BLaER1 (cell line): Measurements from ENCODE around the gene CCK.

Experiments
- H3K27ac ChIP-seq: shearing (Covaris generic); formaldehyde crosslinking; 2 replicates; pipeline ENCODE4 v1.8.1; 2022
- H3K27me3 ChIP-seq: shearing (Covaris generic); formaldehyde crosslinking; 2 replicates; pipeline ENCODE4 v1.8.1; 2022
- H3K36me3 ChIP-seq: shearing (Covaris generic); formaldehyde crosslinking; 2 replicates; pipeline ENCODE4 v1.8.1; 2022
- H3K4me1 ChIP-seq: shearing (Covaris generic); formaldehyde crosslinking; 2 replicates; pipeline ENCODE4 v1.8.1; 2022
- H3K4me2 ChIP-seq: shearing (Covaris generic); formaldehyde crosslinking; 2 replicates; pipeline ENCODE4 v1.8.1; 2022
- H3K4me3 ChIP-seq: shearing (Covaris generic); formaldehyde crosslinking; 2 replicates; pipeline ENCODE4 v1.8.1; 2022
- H3K9ac ChIP-seq: shearing (Covaris generic); formaldehyde crosslinking; 2 replicates; pipeline ENCODE4 v1.8.1; 2022
- H3K9me3 ChIP-seq: shearing (Covaris generic); formaldehyde crosslinking; 2 replicates; pipeline ENCODE4 v1.8.1; 2022
- H4K20me1 ChIP-seq: shearing (Covaris generic); formaldehyde crosslinking; 2 replicates; pipeline ENCODE4 v1.8.1; 2022
- Cebpa-rat ChIP-seq: shearing (Covaris generic); IDR thresholded peaks from 2 replicates; pipeline ENCODE4 v1.8.1; 2022

CCK gene

GRCh38 chr3:42270561-42270960 lies 4.6 kb upstream of the CCK start:
- no peak overlapping the region for H3K27ac ChIP-seq
- H3K27me3 ChIP-seq: peaks cover 4% of the 10 kb centered on the region

DNA sequence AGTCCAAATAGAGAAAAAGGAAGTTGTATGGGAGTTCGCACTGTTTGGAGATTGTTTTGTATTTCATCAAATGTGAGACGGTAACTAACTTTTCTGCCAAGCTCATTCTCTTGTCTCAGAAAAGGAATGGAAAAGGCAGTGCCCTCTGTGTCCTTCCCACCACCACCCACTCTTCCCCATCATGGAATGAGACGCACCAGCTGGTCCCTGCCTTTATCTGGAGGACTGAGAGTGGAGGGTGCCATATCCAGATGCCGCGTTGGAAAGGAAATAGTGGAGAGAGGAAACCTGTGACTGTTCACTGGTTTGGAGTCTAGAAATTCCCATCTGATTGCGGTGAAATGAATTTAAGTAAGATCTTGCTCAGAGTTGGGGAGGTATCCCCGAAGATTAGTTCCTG lies 3.7 kb upstream of the CCK start:
- no peak for TF ChIP-seq Cebpa-rat
- Histone ChIP-seq H3K4me1 (no peaks in the 10 kb centered on the region), H3K36me3 (no peaks in the 10 kb centered on the region), H3K27ac (no peak overlapping the region), H3K27me3 (peaks cover 13% of the 10 kb centered on the region), H4K20me1 (no peaks in the 10 kb centered on the region), H3K4me3 (no peak overlapping the region), H3K9me3 (peaks cover 23% of the 10 kb centered on the region), H3K4me2 (no peak overlapping the region), H3K9ac (no peak overlapping the region)

More at GRCh38 chr3:42270561-42270960, 4.6 kb upstream of the CCK start:
- Histone ChIP-seq H3K4me1 (no peaks in the 10 kb centered on the region), H3K9ac (no peak overlapping the region), H3K36me3 (no peaks in the 10 kb centered on the region), H3K4me2 (no peak overlapping the region), H4K20me1 (no peaks in the 10 kb centered on the region), H3K4me3 (no peak overlapping the region), H3K9me3 (peaks cover 14% of the 10 kb centered on the region)
- no peak for TF ChIP-seq Cebpa-rat

DNA sequence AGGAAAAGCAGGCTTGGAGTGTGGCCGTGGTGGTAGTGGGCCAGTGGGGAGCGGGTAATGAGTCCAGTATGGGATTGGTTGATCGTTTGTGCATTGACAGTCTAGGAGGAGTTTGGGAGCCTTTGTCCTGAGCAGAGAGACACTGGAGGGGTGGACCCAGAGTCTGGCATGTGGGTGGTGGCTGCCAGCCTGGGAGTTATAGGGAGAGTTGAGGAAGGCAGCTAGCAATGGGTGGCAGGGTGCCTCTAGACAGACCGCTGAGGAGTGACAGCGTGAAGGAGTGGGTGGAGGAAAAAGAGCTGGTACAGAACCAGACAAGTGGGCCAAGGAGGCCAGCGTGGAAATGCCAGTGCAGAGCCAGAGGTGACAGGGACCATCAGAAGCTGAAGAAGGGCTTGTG lies 1.9 kb upstream of the CCK start:
- no peaks in the 10 kb centered on the region for H3K4me1 ChIP-seq
- H3K4me2 ChIP-seq: no peak overlapping the region
- H3K4me3 ChIP-seq: no peak overlapping the region
- H3K9ac ChIP-seq: no peak overlapping the region
- no peak for TF ChIP-seq Cebpa-rat
- no peaks in the 10 kb centered on the region for H4K20me1 ChIP-seq
- no peak overlapping the region for H3K27ac ChIP-seq
- H3K9me3 ChIP-seq: peaks cover 41% of the 10 kb centered on the region
- H3K36me3 ChIP-seq: no peaks in the 10 kb centered on the region
- peaks cover 31% of the 10 kb centered on the region for H3K27me3 ChIP-seq

GRCh38 chr3:42265059-42265991 lies 660 bp downstream of the CCK start:
- no peak overlapping the region for H3K27ac ChIP-seq
- no peak overlapping the region for H3K4me2 ChIP-seq
- H3K4me3 ChIP-seq: no peak overlapping the region
- no peak for TF ChIP-seq Cebpa-rat
- no peak overlapping the region for H3K9ac ChIP-seq
- H4K20me1 ChIP-seq: no peaks in the 10 kb centered on the region
- H3K4me1 ChIP-seq: no peaks in the 10 kb centered on the region
- peaks cover 36% of the 10 kb centered on the region for H3K27me3 ChIP-seq
- no peaks in the 10 kb centered on the region for H3K36me3 ChIP-seq
- peaks cover 41% of the 10 kb centered on the region for H3K9me3 ChIP-seq

DNA sequence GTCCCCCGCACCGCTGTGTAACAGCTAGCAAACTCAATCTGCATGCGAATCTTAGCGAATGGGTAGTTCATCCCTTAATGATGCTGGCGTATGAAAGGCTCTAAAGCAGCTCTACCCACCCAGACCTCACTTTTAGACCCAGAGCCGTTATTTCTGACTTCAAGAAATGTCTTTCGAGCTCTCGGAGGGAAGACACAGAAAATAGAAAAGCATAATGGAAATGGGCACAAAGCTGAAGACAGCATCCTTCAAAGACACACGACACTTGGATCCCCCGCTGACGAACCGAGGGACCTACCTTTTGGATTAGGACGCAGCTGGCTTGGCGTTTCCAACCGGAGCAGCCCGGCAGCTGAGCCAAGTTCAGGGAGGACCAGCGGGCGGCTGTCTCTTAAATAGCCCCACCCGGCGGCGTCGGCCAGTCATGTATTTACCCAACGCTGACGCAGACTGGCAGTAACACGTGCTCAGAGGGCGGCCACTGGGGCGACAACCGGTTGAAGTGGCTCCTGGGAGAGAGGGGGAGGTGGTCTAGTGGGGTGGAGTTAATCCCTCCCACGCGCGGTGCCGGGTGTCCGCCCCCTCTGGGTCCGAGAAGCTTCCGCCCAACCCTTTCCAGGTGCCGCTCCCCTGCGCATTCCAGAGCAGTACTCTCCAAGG lies 1.5 kb downstream of the CCK start:
- H4K20me1 ChIP-seq: no peaks in the 10 kb centered on the region
- H3K4me1 ChIP-seq: no peaks in the 10 kb centered on the region
- no peak overlapping the region for H3K27ac ChIP-seq
- peaks cover 41% of the 10 kb centered on the region for H3K9me3 ChIP-seq
- H3K27me3 ChIP-seq: peaks cover 36% of the 10 kb centered on the region
- no peaks in the 10 kb centered on the region for H3K36me3 ChIP-seq
- no peak overlapping the region for H3K4me2 ChIP-seq
- TF ChIP-seq Cebpa-rat: no peak
- no peak overlapping the region for H3K4me3 ChIP-seq
- no peak overlapping the region for H3K9ac ChIP-seq

GRCh38 chr3:42263354-42264346 lies 2.3 kb downstream of the CCK start:
- H3K9me3 ChIP-seq: peaks cover 41% of the 10 kb centered on the region
- no peak overlapping the region for H3K4me3 ChIP-seq
- H3K27me3 ChIP-seq: peaks cover 36% of the 10 kb centered on the region
- H3K4me2 ChIP-seq: no peak overlapping the region
- H3K9ac ChIP-seq: no peak overlapping the region
- H3K36me3 ChIP-seq: no peaks in the 10 kb centered on the region
- no peak for TF ChIP-seq Cebpa-rat
- no peak overlapping the region for H3K27ac ChIP-seq
- H3K4me1 ChIP-seq: no peaks in the 10 kb centered on the region
- H4K20me1 ChIP-seq: no peaks in the 10 kb centered on the region

DNA sequence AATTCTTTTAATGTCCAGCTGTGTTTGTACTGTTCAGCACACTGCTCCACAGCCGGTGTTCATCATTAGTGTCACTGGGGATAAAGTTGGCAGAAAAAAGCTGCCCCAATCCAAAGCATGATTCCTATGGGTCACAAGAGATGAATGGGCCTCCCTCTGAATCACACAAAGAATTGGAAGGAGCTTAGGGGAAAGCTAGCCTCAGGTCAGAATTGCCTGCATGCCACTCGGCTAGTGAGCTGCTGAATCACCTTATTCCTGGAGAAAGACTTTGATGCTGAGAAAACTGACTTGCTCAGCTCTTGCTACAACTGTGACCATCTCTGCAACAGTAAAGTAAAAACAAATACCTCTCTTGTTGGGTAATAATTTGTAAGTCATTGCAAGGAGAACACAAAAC lies 3.5 kb downstream of the CCK start:
- Histone ChIP-seq H3K9me3 (peaks cover 41% of the 10 kb centered on the region), H3K4me1 (no peaks in the 10 kb centered on the region), H4K20me1 (no peaks in the 10 kb centered on the region), H3K36me3 (no peaks in the 10 kb centered on the region), H3K4me3 (no peak overlapping the region), H3K4me2 (no peak overlapping the region), H3K27me3 (peaks cover 36% of the 10 kb centered on the region), H3K27ac (no peak overlapping the region), H3K9ac (no peak overlapping the region)
- no peak for TF ChIP-seq Cebpa-rat

- no peak overlapping the region for H3K4me2 ChIP-seq
- H3K9ac ChIP-seq: no peak overlapping the region
- H3K27ac ChIP-seq: no peak overlapping the region
- no peaks in the 10 kb centered on the region for H3K9me3 ChIP-seq
- no peak overlapping the region for H3K4me3 ChIP-seq
- H3K27me3 ChIP-seq: no peaks in the 10 kb centered on the region
- H3K4me1 ChIP-seq: no peaks in the 10 kb centered on the region
- H3K36me3 ChIP-seq: no peaks in the 10 kb centered on the region
- no peak for TF ChIP-seq Cebpa-rat
- H4K20me1 ChIP-seq: no peaks in the 10 kb centered on the region
These were observed 9.0 kb downstream of the CCK start for GRCh38 chr3:42257007-42257406.

DNA sequence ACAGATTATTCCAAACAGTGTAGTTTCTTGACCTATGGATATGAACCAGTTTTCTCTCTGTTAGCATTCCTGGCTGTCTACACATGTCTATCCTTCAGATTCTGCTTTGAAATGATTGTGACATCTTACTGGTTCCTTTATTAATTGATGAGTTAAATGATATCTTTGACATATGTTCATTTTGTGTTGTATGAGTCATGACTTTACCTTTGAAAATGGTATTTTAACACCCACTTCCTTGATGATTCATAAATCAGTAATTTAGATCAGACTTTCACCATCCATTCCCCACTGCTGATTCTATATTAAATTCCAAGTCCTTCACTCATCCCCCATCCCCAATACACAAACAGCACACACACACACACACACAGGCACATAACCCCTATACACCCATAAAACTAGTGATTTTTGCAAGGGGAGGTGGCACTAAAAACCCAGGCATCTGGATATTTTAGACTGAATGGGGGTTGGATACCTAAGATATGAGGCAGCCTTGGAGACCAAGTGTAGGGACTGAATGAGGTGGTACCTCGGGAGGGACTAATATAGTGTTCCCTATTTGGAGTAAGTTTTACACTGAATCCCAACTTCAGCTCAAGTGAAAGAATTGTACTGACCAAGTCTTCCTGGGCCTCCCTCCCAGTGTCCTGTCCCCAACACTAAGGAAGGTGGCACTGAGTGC lies 9.7 kb downstream of the CCK start:
- H3K27me3 ChIP-seq: no peaks in the 10 kb centered on the region
- TF ChIP-seq Cebpa-rat: no peak
- no peak overlapping the region for H3K4me3 ChIP-seq
- no peak overlapping the region for H3K9ac ChIP-seq
- no peak overlapping the region for H3K27ac ChIP-seq
- no peaks in the 10 kb centered on the region for H4K20me1 ChIP-seq
- H3K9me3 ChIP-seq: no peaks in the 10 kb centered on the region
- no peak overlapping the region for H3K4me2 ChIP-seq
- no peaks in the 10 kb centered on the region for H3K4me1 ChIP-seq
- no peaks in the 10 kb centered on the region for H3K36me3 ChIP-seq
